Esophagus mucosa (tissue), 1 donor: ENCODE results near the gene HK2. TPM values are rescaled to one million over a fixed set of nuclear protein-coding genes. Genes with fewer than 3 reads are reported as not detected.
"Not testable (repeated sequence)": the region's sequence is repeated elsewhere in the genome, so short reads cannot be mapped to it uniquely, and the experiment has no call there.

Experiments
- ATAC-seq: fragments of 200-7000 bp; cut with Tn5 transposase; one replicate; pipeline ENCODE4 v1.9.1; 2020
- total RNA-seq: library from RNA; stranded (reverse); gene quantifications from one replicate; pipeline ENCODE4 v1.2.4, GENCODE V29; 2023
- donor health status: DM: yes; HTN: yes; CAD: no.

HK2 gene
- total RNA-seq, 1 donor from 2014 or later = 37.4 TPM

GRCh38 chr2:74877781-74878433, 44.0 kb downstream of the HK2 start:
- no peak for ATAC-seq

GRCh38 chr2:74878551-74878950, 44.6 kb downstream of the HK2 start:
- ATAC-seq = no peak

GRCh38 chr2:74880054-74880728, 46.3 kb downstream of the HK2 start:
- no peak for ATAC-seq

GRCh38 chr2:74881176-74881575, 47.2 kb downstream of the HK2 start:
- no peak for ATAC-seq

GRCh38 chr2:74881626-74882298, 47.8 kb downstream of the HK2 start:
- no peak for ATAC-seq

- ATAC-seq = no peak
These were observed 48.4 kb downstream of the HK2 start for GRCh38 chr2:74882299-74882687.

GRCh38 chr2:74883011-74883410, 49.1 kb downstream of the HK2 start:
- ATAC-seq = no peak

- ATAC-seq = no peak
These were observed 50.3 kb downstream of the HK2 start for GRCh38 chr2:74884118-74884762.

GRCh38 chr2:74884866-74885265, 50.9 kb downstream of the HK2 start:
- ATAC-seq = no peak

- ATAC-seq = no peak
These were observed 52.3 kb downstream of the HK2 start for GRCh38 chr2:74886251-74886650.

- no peak for ATAC-seq
These were observed 52.9 kb downstream of the HK2 start for GRCh38 chr2:74886811-74887210.

GRCh38 chr2:74887445-74887951, 53.6 kb downstream of the HK2 start:
- ATAC-seq = peak; percentile 74

- ATAC-seq = no peak
These were observed 54.2 kb downstream of the HK2 start for GRCh38 chr2:74887960-74888700.

- no peak for ATAC-seq
These were observed 55.2 kb downstream of the HK2 start for GRCh38 chr2:74889159-74889558.

- no peak for ATAC-seq
These were observed 56.8 kb downstream of the HK2 start for GRCh38 chr2:74890711-74891110.

GRCh38 chr2:74891136-74891764, 57.3 kb downstream of the HK2 start:
- ATAC-seq = no peak

- ATAC-seq = not testable (repeated sequence)
These were observed 57.9 kb downstream of the HK2 start for GRCh38 chr2:74891816-74892215.

- no peak for ATAC-seq
These were observed 58.7 kb downstream of the HK2 start for GRCh38 chr2:74892609-74893008.

GRCh38 chr2:74893332-74893731, 59.4 kb downstream of the HK2 start:
- ATAC-seq = peak; percentile 58

GRCh38 chr2:74894272-74894981, 60.5 kb downstream of the HK2 start:
- no peak for ATAC-seq

- ATAC-seq = no peak
These were observed 61.1 kb downstream of the HK2 start for GRCh38 chr2:74895001-74895400.
